NCI-H1092 (cell line): ENCODE measurements around the gene PLPP6.
A peak's percentile ranks its signal among the peaks of the same experiment; 100 is the strongest.

Experiments
- DNase-seq: peaks from one replicate; lab custom pipeline; 2025; lab: John Stamatoyannopoulos, UW

PLPP6 gene

DNA sequence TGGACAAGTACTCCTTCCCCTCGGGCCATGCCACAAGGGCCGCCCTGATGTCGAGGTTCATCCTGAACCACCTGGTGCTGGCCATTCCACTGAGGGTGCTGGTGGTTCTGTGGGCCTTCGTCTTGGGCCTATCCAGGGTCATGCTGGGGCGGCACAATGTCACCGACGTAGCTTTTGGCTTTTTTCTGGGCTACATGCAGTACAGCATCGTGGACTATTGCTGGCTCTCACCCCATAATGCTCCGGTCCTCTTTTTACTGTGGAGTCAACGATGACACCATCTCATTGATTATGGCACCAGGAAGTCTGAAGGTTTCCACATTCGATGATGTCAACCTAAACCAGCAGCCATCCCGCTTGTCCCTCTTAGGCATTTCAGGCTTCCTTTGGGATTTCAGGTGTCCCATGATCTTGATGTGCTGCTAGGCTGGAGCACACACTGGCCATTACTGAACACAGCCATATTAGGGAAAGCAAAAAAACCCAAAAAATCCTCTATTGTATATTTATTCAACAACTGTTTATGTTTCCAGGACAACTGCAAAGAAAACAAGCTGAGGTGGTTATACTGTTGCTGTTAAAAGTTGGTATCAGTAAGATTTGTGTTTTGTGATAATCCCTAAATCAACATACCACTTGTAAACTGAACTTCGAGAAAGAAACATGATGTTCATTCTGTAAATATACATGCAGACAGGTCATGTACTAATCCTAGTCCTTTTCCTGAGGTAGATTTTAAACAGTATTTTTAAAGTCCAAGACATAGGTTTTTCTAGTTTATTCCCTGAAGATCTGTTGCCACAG lies 1.1 kb downstream of the PLPP6 start:
- DNase-seq: no peak

DNA sequence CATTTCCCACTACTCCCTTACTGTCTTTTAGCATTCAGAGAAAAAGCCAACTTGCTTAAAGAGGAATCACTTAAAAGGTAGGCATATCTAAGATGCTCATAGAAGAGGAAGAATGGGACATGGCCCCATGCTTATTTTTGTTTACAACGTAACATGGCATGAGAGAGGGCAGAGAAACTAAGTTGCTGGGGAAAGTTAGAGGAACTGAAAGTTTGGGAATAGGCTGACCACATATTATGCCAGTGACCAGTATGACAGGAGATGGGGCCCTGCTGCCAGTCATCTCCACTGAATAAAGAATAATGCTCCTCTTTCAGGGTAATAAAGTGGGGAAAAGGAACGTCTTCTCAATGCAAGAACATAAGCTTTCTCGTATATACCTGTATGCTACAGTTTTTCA lies 1.9 kb downstream of the PLPP6 start:
- DNase-seq: no peak

DNA sequence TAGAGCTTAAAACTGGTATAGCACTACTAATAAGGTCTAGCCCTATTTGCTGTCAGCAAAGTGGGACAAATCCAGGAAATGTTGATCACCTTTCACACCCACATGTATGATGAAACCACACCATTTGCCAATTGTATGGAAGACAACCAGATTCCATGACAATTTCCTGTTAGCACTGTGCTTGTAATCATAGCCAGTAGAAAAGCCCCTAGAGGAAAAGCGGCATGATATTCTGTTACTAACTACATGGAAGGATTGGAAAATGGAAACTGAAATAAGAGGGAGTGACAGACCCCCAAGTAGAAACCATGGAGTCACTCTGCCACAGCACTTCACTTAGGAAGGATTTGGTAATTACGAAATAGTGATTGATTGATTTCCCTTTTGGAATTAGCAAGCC lies 3.3 kb downstream of the PLPP6 start:
- DNase-seq: no peak

DNA sequence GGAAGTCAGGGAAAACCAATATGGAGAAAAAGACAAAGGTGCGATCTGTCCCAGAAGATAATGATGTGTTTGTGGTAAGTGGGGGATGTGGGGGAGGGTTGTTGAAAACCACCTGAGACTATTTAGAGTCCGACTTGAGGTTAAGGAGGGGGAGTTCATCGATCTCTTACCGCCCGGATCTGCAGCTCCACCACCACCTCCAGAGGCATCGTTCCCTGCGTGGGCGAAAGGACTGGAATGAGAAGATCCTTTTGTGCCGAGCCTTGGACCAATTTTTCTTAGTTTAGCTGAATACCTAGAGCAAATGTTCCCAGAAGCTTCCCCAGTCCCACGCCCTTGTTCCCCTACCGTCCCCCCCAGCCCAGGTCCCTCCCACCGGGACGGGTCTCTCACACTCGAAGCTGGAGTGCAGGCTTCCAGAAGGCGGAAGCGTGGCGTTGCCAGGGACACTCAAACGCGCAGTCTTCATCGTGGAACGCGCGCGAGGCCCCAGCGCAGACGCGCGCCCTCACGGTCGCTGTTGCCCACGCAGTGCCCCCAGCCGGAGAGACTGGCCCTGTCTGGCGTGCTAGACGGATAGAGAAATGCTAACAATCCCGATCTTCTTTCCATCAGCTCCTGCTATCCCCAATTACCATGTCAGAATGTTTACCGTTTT lies 4.1 kb downstream of the PLPP6 start, which contains the start of gene SPATA6L:
Gene SPATA6L, minus strand, starts transcription at position 439 of the 658 bp plus-strand sequence. Its CDS starts 230 bp downstream, at position 209.
- peak; percentile 60 for DNase-seq

DNA sequence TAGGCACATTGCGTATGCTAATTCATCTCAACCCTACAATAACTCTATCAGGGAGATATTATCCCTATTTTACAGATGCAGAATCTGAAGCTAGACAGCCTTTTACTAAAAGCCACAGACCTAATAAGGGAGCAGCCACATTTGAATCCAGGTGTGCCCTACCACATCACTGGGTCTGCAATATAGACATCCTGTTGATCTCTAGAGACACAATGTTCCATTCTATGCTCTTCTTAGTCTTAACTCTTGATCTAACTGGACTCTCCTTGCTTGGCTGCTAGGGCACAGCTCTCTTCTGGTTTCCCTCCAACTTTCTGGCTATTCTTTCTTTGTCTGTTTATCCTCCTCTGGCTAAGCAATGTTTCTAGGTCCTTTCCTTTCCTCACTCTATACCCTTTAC lies 5.6 kb downstream of the PLPP6 start:
- DNase-seq: no peak

DNA sequence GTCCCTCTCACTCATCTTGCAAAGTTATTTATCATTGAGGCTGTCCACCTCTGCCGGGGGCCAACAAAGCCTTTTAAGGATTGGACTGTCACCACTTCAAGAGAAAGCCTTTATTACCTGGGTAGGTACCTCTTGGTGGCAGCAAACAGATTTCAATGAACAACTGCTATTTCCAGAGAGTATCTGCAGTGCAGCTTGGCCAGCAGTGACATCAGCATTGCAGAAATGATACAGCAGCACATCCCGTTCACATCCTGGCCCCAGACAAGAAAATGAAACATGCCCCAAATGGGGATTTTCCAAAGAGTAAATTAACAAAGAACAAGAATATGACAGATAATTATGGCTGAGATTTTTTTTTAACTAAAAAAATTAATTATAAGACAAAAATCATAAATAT lies 6.5 kb downstream of the PLPP6 start:
- no peak for DNase-seq

DNA sequence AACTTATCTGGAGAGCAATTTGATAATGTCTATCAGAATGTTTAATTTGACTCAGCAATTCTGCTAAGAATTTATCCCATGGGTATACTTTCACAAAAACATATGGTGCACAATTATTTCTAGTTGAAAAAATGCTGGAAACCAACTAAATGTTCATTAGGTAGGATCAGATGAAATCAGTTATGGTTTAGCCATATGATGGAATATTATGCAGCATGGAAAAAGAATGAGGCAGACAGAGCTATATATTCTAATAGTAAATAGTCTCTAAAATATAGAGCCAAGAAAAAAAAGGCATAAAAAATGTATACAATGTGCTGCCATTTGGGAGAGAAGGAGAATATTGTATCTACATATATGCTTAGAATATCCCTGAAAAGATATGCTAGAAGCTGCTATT lies 7.8 kb downstream of the PLPP6 start:
- DNase-seq: no peak

DNA sequence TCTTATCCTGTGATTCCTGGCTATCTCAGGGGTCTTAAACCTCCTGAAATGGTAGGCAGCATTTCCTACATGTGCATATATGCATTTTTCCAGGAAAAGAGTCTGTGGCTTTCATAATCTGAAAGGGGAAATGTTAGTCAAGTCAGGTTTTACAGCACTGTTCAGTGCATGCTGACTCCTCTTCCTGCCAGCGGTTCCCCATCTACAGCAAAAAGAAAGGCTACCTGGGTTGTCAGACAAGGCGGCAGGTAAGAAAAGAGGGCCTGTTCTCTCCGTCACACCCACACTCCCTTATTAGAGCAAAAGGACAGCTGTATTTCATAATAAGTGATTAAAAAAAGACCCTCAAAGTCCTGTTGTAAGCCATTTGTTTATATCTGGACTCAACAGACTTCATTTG lies 8.5 kb downstream of the PLPP6 start:
- DNase-seq: no peak

DNA sequence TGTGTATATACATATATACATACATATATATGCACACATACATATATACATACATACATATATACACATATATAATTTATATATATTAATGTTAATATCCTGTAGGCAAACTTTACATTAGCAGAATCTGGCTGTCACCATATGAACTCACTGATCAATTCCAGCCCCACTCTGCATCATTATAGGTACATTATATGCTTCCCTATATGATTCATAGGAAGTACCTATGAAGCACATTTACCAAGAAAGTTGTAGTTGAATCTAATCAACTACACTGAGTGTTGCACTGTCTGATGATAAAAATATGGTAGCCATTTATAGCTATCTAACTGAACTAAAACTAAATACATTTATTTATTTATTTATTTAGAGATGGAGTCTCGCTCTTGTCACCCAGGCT lies 9.6 kb downstream of the PLPP6 start:
- DNase-seq: no peak

DNA sequence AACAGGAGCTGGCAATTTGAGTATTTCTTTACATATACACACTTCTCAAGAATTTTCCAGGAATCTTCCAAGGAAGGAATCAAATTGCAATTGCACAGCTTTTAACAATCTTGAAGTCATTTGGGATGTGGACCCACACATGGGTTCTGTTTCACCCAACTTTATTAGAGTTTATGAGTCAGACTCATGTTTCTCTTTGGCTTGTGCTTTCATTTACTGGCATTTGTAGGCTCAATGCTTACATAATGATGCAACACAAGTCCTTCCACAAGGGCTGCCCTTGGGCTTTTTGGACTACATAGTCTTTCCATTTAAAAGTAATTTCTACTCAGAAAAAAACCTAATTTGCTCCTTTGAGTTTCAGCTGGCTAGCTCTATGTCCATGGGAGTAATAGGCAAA lies 12.7 kb downstream of the PLPP6 start:
- no peak for DNase-seq

DNA sequence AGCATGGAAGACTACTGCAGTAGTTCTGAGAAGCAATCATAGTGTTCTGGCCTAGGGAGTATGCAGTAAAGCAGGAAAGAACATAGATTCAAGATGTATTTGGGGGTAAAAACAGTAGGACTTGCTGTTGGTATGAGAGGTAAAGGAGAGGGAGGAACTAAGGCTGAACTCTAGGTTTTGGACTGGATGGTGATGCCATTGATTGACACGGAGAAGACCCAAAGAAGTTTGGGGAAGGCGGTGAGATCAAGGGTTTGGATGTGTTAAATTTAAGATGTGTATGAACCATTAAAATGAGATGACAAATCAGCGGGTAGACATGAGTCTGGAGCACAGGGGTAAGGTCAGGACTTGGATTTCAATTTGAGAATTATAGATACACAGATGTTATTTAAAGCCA lies 15.3 kb downstream of the PLPP6 start:
- no peak for DNase-seq

DNA sequence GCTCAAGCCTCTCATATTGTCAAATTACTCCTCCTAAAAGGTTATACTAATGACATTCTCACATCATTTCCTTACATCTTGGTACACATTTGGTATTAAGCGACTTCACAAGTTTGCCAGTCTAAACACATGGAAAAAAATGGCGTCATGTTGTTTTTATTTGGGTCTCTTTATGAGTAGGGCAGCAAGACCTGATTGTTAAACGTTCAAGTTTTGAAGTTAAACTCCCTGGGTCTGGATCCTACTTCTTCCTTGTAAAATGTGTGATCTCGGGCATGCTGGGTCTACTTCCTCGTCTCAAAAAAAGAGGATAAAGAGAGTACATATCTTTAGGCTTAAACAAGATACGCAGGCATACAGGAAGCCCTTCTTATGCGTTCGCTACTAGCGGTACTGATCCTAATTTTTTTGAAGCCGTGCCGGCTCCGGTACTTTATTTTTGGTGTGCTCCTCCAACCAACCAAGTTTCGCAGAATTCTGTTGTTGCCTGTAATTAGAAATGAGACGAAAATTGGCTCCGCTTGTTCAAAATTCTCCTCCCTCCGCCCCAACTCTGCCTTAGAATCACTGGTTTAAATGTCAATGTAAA lies 16.7 kb downstream of the PLPP6 start:
- DNase-seq: no peak

DNA sequence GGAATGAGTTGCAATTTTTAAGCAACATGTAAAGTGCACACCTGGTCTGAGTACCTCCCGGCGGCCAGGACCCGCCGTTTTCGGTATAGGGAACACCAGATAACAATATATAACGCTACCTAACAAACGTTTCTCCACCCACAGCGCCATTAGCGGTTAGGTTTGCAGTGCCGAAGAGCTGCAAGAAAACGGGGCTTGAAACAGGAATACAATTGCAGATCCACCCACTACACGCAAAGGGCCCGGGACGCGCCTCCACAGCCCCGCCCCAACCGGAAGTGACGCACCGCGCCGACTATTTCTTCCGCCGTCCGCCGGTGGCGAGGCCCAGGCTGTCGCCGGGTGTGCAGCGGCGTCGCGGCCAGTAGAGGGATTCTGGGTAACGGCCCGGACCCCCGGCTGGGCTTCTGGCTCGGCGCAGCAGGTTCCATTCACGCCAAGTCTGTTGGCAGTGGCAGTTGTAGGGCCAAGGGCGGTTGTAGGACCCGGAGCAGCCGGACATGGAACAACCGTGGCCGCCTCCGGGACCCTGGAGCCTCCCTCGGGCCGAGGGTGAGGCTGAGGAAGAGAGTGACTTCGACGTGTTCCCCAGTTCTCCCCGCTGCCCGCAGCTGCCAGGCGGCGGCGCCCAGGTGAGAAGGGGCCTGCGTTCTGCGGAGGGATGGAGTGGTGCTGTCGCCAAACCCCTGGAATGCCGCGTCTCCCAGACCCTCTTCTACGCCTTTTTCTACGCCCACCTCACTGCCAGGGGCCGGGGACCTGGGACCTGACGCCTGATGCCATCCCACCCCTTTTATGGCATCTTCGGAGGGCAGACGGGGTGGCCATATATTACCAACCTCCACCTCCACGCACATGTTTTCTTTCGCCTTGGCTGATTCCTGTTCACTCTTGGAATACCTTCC lies 17.4 kb downstream of the PLPP6 start, which contains the start of gene CDC37L1:
Gene CDC37L1, plus strand, starts transcription at position 302 of the 905 bp plus-strand sequence. Its CDS starts 199 bp downstream, at position 501.
- peak; percentile 96 for DNase-seq

DNA sequence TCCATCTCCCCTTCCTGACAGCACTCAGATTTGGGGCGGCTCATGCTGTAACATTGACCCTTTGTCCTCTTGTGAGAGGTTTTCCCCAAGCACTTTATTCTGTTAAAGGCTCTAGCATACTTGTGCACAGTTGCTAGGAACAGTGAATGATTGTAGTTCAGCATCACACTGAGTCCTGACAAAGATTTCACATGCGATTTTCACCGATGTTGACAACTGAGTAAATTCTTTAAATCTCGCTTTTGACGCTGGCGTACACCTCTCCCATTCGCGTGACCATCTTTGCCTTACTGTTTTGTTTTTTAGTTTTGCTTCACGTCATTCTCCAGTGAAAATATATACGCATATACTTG lies 18.1 kb downstream of the PLPP6 start:
- no peak for DNase-seq

DNA sequence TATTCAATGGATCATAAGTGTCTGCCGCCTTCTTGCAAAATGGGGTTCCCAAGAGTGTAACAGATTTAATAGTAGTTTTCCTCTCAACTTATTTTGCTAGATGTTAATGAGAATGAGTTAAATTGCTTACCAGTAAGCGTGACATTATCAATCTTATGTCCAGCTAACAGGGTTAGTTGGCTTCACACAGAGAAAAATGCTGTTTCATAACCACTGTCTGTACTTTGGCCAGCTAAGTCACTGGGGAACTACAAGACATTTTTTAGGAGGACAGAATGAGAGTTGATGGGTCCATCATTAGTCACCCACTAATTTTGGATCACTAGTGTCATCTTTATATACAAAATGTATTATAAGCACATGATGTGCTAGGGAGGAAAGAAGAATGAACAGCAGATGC lies 18.7 kb downstream of the PLPP6 start:
- no peak for DNase-seq

DNA sequence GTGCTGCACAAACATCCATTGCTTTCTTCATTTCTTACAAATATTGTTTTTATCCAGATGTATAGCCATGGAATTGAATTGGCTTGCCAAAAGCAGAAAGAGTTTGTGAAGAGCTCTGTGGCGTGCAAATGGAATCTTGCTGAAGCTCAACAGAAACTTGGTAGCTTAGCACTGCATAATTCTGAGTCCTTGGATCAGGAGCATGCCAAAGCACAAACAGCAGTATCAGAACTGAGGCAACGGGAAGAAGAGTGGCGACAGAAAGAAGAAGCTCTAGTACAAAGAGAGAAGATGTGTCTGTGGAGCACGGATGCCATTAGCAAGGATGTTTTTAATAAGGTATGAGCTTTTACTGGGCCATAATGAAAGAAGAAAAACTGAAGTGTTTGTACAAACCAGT lies 22.7 kb downstream of the PLPP6 start:
- DNase-seq: no peak

DNA sequence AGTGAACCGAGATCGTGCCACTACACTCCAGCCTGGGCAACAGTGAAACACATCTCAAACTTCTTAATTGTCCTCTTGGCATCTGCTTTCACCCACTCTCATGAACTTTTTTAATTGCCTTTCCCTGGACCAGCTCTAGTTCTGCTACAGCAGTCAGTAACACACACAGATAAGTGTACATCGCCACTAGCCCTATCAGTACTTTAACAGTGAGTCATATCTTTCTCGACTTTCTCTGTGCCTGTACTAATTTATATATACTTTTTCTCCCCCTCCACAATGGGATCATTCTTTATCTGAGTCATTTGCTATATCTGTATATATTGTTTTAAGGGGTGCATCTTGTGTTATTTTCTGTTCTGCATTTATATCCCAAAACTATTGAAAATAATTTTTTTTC lies 24.0 kb downstream of the PLPP6 start:
- no peak for DNase-seq

DNA sequence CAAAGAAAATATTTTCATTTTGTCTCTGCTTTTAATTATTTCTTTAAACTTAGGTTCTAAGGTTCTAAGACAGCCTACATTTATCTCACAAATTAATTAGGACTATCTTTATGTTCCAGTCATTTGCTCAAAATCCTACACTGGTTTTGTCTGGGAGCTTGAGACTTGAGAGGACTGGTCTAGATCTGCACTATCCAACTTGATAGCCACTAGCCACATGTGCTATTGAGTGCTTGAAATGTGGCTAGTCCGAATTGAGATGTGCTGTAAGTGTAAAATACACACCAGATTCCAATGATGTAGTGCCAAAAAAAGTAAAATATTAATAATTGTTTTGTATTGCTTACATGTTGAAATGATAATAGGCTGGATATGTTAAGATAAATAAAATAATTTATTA lies 24.5 kb downstream of the PLPP6 start:
- DNase-seq: no peak

DNA sequence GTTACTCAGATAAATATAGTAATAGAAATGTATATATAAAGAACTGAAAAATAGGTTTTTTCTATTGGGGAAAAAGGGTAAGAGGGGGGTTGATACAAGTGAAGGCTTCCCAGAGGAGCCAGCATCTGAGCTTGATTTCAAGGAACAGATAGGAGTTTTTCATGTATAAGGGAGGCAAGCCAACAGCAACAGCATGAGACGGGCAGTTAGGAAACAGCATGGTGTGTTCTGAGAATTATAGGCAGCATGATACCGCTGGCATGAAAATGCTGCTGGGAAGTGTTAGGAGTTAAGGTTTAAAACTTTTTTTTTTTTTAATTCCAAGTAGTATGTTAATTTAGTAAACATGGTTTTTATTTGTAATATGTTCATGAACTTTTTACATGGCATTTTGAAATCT lies 26.9 kb downstream of the PLPP6 start:
- no peak for DNase-seq

DNA sequence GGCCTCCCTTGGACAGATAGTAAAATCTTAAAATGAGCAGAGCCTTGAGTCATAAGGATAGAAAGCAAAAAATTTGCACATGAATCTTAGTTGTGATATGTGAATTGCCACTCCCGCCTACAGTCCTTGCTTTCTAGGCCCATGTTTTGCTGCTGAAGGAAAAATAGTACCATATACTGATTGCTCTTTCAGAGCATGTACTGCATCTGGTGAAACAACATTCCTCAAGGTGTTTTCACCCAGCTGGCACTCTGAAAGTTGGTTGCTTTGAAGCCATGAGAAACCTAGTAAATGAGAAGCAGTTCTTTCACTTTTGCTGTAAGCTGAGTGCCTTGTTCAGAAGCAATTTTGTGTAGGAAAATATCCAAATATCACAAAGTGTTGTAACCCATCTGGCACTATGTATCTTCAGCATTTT lies 27.6 kb downstream of the PLPP6 start:
- no peak for DNase-seq

DNA sequence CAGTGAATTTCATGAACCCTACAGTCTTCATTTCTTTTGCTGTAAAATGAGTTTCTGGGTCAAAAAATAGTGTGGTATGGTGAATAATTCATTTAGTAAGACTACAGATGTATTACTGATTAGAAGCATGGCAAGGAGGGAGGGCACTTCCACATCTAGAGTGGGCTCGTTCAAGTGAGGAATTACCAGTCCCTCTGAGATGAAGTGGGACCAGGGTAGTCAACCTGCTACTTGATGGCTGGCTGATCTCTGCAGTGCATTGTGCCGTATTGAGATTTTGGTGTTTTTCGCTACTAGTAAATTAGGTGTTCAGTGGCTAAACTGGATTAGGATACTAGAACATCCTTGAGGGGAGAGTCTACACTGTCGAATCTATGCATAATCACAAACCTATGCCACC lies 28.1 kb downstream of the PLPP6 start:
- DNase-seq: no peak

DNA sequence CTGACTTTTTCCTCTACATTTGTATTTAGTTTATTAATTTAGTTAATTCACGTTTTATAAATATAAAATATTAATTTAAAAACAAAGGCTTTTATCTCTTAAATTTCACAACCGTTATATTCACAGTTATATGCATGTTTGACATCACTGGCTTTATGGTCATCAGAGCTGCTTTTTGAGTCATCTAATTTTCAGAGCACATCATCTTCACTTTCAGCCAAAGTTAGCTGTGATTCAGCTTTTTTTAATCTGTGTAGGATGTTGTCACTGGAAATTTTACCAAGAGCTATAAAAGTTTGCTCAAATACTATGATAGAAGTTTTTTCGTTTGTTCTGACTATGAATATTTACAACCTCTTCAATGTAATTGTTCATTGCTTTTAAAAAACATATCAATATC lies 29.7 kb downstream of the PLPP6 start:
- DNase-seq: no peak
